Renal cortical epithelial cell (primary cell): ENCODE measurements around the gene AUP1. TPM values are rescaled to one million over a fixed set of nuclear protein-coding genes. Genes with fewer than 3 reads are reported as not detected.

Experiments used
- DNase-seq: peaks from one replicate; pipeline ENCODE4 v3.0.0-alpha.2; 2011; ENCODE audit warnings: low read depth
- total RNA-seq: library from RNA; depleted of rRNA; stranded (reverse); fragments of >200 nt; gene quantifications from 2 replicates; pipeline ENCODE4 v1.2.3, GENCODE V29; 2014

The AUP1 gene
- total RNA-seq, 1 donor from 2014 or later = 54.7 TPM

DNA sequence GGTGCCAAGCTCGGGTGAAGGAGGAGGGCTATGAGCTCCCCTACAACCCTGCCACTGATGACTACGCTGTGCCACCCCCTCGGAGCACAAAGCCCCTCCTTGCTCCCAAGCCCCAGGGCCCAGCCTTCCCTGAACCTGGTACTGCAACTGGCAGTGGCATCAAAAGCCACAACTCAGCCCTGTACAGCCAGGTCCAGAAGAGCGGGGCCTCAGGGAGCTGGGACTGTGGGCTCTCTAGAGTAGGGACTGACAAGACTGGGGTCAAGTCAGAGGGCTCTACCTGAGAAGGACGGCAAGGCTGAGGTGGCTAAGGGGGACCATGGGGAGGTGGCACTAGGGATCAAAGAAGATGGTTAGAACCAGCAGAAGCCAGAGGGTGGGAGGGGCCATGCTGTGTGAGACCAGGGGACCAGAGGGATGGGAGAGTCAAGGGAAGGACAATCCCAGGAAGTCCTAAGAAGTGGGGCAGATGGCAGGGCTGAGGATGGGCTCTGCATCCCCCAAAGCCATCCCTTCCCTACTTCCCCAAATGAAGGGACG, 27.4 kb upstream of the AUP1 start:
- DNase-seq = no peak

DNA sequence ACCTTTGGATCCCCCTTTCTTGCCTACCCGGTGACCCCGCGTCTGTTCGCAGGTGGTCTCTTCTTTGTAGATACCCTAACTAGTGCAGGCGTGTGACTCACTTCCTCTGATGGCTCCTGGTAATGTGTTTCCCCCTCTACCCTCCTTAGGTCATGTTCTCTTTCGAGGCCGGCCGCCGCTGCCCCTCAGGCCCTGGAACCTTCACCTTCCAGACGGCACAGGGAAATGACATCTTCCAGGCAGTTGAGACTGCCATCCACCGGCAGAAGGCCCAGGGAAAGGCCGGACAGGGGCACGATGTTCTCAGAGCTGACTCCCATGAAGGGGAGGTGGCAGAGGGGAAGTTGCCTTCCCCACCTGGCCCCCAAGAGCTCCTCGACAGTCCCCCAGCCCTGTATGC, 26.7 kb upstream of the AUP1 start:
- no peak for DNase-seq

DNA sequence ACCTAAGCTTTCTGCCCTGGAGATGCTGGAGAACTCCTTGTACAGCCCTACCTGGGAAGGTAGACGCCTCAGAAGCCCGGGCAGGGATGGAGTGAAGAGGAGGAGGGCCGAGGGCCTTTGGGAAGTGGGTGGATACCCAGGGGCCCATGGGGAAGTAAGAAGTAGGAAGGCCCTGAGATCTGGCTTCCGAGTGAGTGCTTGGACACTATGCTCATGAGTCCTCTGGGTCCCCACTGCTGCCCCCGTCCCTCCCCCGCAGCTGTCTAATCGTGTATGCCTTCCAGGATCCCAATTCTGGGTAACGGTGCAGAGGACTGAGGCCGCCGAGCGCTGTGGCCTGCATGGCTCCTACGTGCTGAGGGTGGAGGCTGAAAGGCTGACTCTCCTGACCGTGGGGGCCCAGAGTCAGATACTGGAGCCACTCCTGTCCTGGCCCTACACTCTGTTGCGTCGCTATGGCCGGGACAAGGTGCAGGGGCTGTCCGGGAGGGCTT, 26.2 kb upstream of the AUP1 start:
- no peak for DNase-seq

DNA sequence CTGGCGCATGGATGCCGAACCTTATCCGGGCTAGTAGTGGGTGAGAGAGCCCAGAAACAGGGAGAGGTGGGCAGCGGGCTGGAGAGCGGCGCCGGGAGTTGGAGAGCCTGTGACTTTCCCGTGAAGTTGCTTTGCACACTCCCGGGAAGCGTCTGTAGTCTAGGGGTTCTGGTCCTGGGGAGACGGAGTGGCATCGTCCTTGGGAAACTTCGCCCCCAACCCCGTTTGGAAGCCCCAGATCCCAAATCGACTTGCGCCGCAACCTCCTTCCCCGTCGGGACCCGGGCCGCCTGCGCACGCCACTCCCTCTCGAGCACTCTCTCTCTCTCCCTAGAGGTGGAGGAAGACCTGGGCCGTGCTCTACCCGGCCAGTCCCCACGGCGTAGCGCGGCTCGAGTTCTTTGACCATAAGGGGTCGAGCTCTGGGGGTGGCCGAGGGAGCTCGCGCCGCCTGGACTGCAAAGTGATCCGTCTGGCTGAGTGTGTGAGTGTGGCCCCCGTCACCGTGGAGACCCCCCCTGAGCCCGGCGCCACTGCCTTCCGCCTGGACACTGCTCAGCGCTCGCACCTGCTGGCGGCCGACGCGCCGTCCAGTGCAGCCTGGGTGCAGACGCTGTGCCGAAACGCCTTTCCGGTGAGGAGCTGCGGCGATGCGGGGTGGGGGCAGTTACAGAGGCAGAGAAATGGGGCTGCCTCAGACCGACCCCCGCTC, 25.5 kb upstream of the AUP1 start:
- peak; percentile 19 for DNase-seq

DNA sequence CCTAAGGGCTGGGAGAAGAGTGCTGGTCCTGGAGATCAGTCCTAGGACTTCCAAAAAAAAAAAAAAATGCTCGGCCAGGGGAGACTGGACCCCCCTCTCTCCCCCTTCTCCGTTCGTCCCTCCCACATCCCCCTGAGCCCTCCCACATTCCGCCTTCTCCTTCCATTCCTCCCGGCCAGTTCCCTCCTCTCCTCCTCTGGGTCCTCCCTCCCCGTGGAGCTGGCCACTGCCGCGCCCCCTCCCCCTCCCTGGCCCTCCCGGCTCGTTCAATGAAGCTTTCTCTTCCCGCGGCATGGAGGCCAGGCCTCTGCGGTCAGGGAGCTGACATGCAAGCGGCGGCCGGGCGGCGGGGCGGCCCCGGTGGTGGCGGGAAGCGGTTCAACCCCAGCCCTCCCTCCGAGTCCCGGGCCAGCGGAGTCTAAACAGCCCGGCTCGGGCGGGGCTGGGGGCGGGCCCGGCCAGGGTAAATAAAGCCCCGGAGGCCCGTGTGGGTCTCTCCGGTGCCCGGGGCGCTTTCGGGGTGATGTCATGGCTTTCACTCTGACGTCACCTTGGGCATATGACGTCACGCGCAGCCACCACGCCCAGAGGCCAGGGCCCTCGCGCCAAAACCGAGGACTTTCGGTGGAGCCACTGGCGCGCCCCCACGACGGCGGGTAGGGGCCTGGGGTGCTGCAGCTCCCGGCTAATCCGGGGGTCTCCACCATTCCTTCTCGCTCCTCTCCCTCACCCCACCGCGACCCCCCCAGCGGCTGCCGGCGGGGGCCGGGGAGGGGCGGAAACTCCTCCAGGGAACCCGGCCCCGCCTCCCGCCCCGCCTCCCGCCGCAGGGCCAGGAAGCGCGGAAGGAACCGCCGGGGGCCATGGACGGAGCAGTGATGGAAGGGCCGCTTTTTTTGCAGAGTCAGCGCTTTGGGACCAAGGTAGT, 24.6 kb upstream of the AUP1 start, which contains the start of the genes DOK1 and LOXL3:
Gene DOK1 (plus strand): TSS at position 829 of the 928 bp plus-strand sequence. CDS start 35 bp downstream, at position 864.
Gene LOXL3 (minus strand): TSS at position 51 of the 928 bp plus-strand sequence. CDS start 1,308 bp downstream, outside the sequence.
- DNase-seq = peak; percentile 53

DNA sequence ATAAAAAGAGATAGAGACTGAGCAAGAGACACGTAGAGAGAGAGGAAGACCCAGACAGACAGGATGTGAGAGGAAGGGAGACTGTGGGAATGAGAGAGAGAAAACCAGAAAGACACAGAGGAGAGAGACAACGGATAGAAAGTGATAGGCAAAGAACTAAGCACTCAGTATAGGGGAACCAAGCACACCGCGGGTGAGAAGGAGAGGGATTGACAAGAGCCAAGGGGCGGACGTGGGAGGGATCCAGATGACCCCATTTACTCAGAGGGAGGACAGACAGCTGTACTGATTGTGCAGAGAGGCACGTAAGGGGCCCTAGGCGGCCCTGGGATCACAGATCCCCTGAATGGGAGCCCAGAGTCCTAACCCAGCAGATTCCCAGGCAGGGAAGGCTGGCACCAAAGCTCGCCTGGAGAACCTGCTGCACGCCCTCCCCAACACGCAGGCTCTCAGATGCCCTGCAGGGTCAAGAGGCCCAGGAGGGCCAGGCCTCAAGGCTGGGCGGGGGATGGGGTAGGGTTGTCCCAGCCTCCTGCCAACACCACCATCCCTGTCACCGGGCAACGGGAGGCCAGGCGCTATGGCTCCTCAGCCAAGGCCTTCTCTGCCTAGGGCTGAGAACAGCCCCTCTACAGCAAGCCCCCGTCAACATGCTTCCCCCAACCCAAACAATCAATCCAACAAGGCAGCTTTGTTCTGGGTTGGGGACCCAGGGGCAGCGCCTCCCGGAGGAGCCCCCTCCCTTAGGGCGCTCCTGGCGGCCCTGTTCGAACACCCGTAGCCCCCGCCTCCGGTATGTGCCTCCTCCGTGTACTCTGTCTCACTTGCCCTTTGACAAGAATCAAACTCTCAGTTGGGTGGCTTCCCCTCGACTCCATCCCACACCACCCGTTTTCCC, 23.7 kb upstream of the AUP1 start:
- no peak for DNase-seq

DNA sequence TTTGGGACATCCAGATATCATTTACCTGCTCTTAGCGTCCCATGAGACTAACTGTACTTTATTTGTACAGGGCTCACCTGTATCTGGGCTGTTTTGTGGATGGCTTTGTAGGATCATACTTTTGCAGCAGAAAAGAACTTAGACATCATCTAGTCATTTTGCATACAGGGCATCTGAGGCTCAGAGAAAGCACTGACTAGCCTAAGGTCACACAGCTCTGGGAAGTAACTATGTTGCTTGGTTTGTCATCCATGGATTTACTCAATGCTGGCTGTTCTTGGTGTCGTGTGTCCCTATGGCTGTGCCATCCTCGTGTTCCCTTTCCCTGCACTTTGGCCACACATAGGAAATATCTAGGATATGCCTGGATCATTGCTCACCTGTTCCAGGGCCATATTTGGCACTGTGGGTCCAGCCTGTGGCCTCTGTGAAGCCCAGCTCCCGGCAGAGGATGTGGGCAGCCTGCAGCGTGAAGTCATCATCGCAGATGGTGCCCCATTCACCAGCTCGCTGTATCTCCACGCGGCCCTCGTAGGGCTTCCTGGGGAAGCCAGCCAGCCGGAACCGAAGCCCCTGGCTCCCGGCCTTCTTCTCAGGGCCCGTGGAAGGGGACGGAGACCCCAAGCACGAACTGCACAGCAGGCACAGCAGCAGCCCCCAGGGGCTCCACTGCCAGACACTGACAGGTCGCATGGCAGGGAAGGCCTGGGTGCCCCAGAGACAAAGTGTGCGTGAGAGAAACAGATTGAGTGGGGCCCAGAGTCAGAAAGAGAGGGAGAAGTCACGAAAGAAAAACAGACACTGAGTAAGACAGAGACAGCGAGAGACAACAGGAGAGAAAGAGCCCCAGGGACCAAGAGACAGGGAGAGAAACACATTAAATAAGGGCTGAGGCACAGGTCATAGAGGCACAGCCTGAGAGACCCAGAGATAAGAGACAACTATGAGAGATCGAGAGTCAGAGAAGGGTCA, 22.7 kb upstream of the AUP1 start:
- no peak for DNase-seq

DNA sequence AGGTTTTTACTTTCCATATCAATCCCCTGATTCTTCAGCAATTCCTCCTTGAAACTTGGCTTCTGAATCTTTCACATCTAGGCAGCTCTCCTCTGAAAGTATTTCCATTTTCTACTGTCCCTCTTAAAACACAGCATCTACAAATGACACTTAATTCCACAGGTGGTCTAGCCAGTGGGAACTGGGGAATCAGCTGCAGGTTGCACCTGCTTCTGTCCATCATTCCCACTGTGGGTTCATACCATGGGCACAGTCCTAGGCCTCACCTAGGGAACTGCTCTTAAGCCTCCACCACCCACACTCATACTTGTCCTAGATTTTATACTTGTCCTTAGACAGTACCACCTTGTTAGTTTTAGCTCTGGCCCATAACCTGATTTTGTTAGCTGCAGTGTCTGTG, 22.0 kb upstream of the AUP1 start:
- no peak for DNase-seq

DNA sequence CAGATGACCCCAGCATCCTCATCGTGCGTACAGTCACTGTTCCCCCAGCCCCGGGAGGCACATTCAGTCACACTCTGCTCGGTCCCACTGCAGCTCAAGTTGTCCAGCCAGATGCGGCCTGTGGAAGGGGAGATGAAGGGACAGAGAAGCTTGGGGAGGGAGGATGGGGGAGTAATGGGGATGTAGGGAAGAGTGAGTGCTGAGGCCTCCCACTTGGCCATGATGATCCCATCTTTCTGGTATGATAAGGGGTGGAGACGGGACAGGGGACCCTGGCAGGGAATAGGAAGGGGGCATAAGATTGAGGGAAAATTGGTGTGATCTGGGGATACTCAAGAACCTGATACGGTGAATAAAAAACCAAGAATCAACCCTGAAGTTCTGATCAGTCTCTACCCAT, 20.7 kb upstream of the AUP1 start:
- DNase-seq = no peak

DNA sequence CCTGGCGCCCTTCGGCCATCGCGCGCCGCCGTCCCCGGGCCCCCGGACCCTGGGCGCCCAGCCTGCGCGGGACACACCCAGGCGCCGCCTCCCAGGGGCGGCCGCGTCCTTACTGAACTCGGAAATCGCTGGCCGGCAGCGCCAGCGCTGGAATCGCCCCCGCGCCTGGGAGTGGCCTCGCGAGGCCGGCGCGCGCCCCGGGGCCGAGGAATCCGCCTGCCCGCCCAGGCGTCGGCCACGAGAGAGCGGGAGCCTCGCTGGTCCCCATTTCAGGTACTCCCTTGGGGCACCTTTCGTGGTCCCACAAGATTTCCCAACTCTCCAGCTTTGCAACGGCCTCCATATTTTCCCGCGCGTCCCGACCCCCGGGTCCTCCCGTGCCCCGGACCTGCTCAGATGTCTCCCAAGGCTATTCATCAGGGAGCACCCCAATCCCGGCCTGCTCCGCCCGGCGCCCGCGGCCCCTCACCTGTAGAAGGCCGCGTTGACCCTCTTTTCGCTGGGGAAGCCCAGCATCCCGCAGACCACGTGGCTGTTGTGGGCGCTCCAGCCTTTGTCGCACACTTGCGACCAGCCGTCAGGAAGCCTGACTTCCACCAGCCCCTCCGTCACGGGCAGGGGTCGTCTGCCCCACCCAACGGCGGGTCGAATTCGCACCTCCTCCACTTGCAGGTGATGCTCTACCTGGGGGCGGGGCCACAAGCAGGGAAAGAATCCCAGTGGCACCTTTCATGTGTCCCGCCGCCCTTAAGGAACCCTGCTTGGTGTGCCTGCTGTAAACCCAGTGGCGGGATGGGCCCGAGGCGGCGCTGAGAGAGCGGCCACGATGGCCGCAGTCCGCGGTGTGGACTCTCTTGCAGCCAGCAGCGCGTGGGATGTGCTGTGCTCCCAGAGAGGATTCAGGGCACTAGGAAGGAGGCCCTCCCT, 19.7 kb upstream of the AUP1 start:
- no peak for DNase-seq

DNA sequence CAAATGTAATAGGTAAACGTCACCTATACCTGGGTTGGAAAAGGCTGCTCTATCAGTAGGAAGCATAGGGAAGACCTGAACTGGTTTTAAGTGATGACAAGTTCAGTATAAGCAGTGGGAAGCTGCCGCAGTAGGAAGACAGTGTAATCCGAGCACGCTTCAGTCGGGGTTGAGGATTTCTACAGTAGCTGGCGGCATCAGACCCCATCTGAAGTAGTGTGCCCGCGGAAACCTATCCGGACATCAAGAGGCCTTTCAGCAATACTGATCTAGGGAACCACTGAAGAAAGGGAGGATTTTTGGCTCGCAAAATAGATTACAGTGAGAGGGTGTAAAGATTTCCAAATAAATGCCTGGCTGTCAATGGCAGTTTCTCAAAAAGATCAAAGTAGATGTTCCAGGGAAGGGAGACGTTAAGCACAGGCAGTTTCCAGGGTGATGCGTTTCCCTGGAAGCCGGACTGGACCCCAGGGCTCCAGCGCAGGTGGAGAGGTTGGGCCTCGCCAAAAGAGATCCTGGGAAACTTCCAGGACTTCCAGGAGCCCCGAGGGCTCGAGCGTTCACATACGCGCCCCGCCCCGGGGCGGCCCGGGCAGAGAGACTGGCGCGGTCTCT, 18.9 kb upstream of the AUP1 start:
- DNase-seq = no peak

DNA sequence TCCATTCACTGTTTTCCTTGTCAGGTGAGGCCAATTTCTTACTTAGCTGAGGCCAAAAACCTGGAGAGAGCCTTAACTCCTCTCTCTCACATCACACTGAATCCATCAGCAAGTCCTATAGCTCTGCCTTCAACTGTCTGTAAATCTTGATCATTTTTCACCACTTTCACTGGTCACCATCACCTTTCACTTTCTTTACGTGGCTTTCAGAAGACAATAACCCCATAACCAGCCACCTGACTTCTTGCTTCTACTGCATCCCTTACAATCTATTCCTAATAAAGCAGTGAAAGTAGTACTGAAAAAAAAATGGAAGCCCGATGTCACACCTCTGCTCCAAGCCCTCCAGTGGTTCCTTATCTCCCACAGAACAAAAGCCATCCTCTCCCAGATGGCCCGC, 16.5 kb upstream of the AUP1 start:
- DNase-seq = no peak

DNA sequence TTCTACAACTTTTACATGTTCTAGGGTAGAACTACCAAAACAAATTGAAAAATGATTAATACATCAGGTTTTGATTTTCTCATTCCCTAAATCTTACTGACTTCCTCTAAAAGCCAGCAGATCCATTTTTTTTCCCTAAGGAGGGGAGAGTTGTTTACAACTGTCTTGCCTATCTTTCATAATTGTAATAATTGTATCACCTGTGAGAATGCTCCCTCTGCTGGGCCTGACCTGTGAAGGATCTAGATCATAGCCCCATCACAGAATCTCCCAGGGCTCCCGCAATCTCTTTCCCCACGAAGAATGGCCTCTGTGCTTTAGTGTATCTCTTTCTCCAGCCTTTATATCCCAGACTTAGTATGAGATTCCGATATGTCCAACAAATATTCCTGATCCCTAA, 15.1 kb upstream of the AUP1 start:
- no peak for DNase-seq

DNA sequence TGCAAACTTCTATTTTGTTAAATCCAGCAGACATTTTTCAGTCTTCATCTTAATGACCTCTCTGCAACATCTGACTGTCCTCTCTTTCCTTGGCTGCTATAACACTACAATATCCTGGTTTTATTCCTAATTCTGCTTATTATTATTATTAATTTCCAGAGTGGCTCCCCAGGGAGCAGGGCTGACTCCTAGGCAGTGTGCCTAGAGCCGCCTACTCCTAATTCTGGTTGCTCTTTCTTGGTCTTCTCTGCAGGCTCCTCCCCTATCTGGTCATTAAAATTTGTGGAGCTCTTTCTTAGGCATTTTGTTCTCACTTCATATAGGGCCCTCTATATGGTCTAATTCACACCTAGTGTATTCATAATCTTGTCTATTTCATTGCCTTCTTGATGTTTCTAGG, 13.5 kb upstream of the AUP1 start:
- no peak for DNase-seq

DNA sequence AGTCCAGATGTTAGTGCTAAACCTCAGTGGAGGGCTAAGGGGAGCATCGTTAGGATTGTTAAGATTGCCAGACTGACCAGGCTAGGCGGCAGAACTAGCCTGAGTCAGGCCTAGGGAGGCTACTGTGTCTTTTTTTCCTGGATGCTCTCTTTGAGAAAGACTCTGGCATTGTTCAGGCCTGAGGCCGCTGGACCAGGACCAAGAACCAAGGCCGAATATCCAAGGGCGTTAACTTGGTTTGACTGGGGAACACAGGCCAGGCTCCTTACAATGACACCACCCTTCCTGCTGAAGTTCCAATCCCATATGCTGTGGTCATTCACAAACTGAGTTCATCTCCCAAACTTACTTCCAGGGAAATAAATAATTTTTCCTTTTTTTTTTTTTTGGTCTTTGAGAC, 10.8 kb upstream of the AUP1 start:
- no peak for DNase-seq

DNA sequence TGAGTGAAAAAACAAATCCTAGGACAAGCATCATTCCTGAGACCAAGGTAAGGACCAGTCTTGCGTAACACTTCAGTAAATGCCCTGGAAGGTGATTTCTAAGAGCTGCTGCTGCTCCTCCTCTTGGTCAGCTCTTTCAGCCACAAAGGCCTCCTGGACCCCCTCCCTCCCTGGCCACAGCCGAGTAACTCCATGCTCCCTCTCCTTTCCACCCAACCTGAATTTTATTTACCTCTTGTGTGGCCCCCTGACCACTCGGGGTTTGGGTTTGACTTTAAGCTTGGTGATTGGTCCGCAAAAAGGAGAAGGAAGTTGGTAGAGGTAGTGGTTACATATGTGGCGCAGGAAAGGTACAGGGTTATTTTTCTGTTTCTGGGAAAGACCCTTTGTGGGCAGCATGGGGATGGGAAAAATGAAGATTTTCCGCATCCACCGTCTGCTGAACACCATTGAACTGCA, 9.4 kb upstream of the AUP1 start:
- DNase-seq = no peak

DNA sequence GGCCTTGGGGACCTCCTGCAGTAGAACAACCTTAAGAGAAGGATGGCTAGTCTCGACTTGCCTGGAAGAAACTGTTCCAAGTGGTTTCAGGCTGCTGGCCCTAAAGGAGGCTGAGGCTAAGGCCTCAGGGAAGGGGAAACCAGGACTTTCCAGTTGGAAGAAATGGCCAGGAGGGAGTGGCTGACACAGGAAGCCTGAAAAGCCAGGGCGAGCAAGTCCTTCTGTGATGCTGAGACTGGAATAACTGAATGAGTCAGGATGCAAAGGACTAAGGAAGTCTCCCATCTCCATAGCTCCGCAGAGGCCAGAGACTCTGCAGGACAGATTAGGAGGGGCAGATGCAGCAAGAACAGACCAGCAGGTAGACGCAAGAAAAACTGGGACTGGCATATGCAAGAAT, 7.6 kb upstream of the AUP1 start:
- no peak for DNase-seq

DNA sequence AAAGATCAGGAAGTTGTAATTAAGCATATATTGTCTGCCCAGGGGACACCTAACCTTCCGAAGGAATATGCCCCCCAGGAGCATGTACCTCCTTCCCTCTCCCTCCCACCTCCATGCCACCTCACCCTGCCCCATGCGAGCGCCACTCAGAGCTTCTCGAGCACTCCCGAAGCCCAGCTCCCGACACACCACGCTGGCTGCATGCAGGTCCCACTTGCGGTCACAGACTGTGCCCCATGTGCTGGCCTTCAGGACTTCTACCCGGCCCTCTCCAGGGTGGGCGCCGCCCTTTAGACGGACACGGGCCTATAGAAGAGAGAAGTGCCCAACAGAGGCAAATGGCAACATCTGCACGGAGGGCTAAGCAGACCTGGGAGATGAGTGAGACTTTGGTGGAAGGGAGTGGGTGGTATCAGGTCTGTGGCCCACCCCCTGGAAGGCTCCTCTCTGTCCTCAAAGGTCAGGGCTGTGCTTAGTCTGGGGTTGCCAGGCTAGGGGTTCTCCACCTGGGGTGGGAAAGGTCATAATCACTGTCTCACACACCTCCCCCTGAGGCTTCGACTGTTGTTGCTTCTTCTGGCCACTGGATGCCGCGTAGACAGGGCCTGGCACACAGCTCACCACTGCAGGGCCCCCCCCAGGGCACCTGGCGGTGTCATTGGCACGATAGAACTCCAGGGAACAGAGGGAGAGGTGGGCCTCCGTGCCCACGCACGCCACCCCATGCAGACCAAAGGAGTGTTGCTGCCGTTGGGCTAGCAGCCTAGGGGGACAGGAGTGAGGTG, 6.9 kb upstream of the AUP1 start:
- no peak for DNase-seq
